ENCODE measurements around the gene MAL.
A peak's percentile ranks its signal among the peaks of the same experiment; 100 is the strongest.

Gene MAL

GRCh38 chr2:94995553-94996304 lies 29.8 kb upstream of the MAL start:
- DNase-seq = peak in 2 of 10 donors; percentile 35 to 40
- intact Hi-C loops (cut with DNase I) = no loop called here

GRCh38 chr2:94996305-94997100 lies 29.0 kb upstream of the MAL start:
- peak in 2 of 10 donors; percentile 29 to 31 for DNase-seq
- intact Hi-C loops (cut with DNase I) = no loop called here

GRCh38 chr2:94997981-94998930 lies 27.3 kb upstream of the MAL start:
- intact Hi-C loops (cut with DNase I) = loop anchor here (2.0 kb wide), 1 partner anchor 79 kb away; no protein-coding TSS in a partner anchor
- DNase-seq = peak in 3 of 10 donors; percentile 65 to 88 (median 69)

- peak in 2 of 10 donors; percentile 32 to 67 for DNase-seq
- intact Hi-C loops (cut with DNase I) = loop anchor here (2.0 kb wide), 1 partner anchor 77 kb away; no protein-coding TSS in a partner anchor
These were observed 26.1 kb upstream of the MAL start for GRCh38 chr2:94999431-94999883.

- intact Hi-C loops (cut with DNase I) = no loop called here
- peak in 2 of 10 donors; percentile 52 to 55 for DNase-seq
These were observed 24.4 kb upstream of the MAL start for GRCh38 chr2:95001051-95001562.

- peak in 1 of 10 donors; percentile 9 for DNase-seq
- intact Hi-C loops (cut with DNase I) = no loop called here
These were observed 23.8 kb upstream of the MAL start for GRCh38 chr2:95001701-95002100.

GRCh38 chr2:95002498-95002897 lies 23.0 kb upstream of the MAL start:
- DNase-seq = peak in 2 of 10 donors; percentile 4 to 5
- intact Hi-C loops (cut with DNase I) = no loop called here

GRCh38 chr2:95004287-95004686 lies 21.2 kb upstream of the MAL start:
- peak in 1 of 10 donors; percentile 44 for DNase-seq

GRCh38 chr2:95004711-95005110 lies 20.8 kb upstream of the MAL start:
- DNase-seq = peak in 1 of 10 donors; percentile 25
- intact Hi-C loops (cut with DNase I) = no loop called here

More at GRCh38 chr2:95004287-95004686, 21.2 kb upstream of the MAL start:
- intact Hi-C loops (cut with DNase I) = no loop called here

- intact Hi-C loops (cut with DNase I) = no loop called here
- peak in 2 of 10 donors; percentile 44 to 66 for DNase-seq
These were observed 19.8 kb upstream of the MAL start for GRCh38 chr2:95005726-95006125.

GRCh38 chr2:95006588-95006987 lies 18.9 kb upstream of the MAL start:
- peak in 2 of 10 donors; percentile 31 to 32 for DNase-seq

GRCh38 chr2:95007031-95007609 lies 18.4 kb upstream of the MAL start:
- intact Hi-C loops (cut with DNase I) = no loop called here
- peak in 2 of 10 donors; percentile 39 to 72 for DNase-seq

More at GRCh38 chr2:95006588-95006987, 18.9 kb upstream of the MAL start:
- intact Hi-C loops (cut with DNase I) = no loop called here

- peak in 6 of 10 donors; percentile 27 to 92 (median 71) for DNase-seq
- intact Hi-C loops (cut with DNase I) = no loop called here
These were observed 17.7 kb upstream of the MAL start for GRCh38 chr2:95007822-95008221.

- intact Hi-C loops (cut with DNase I) = no loop called here
These were observed 17.2 kb upstream of the MAL start for GRCh38 chr2:95008306-95008705.

GRCh38 chr2:95008996-95009395 lies 16.5 kb upstream of the MAL start:
- intact Hi-C loops (cut with DNase I) = no loop called here
- no peak for DNase-seq

More at GRCh38 chr2:95008306-95008705, 17.2 kb upstream of the MAL start:
- DNase-seq = peak in 2 of 10 donors; percentile 24 to 54

GRCh38 chr2:95009412-95009811 lies 16.1 kb upstream of the MAL start:
- intact Hi-C loops (cut with DNase I) = no loop called here
- peak in 2 of 10 donors; percentile 26 to 44 for DNase-seq

GRCh38 chr2:95010126-95010525 lies 15.4 kb upstream of the MAL start:
- peak in 3 of 10 donors; percentile 14 to 76 (median 73) for DNase-seq
- intact Hi-C loops (cut with DNase I) = no loop called here

- intact Hi-C loops (cut with DNase I) = no loop called here
- peak in 2 of 10 donors; percentile 39 to 73 for DNase-seq
These were observed 14.8 kb upstream of the MAL start for GRCh38 chr2:95010718-95011117.

GRCh38 chr2:95012881-95013550 lies 12.5 kb upstream of the MAL start:
- intact Hi-C loops (cut with DNase I) = no loop called here
- DNase-seq = peak in 2 of 10 donors; percentile 28 to 57

Measured in posterior cingulate gyrus (tissue), 11 donors.